Endodermal cell (in vitro differentiated cells): ENCODE data around the gene CTAG2. TPM values are rescaled to one million over a fixed set of nuclear protein-coding genes. Genes with fewer than 3 reads are reported as not detected.

Source experiments
- DNase-seq: peaks from one replicate; pipeline ENCODE4 v3.0.0-alpha.2; 2017
- H3K27ac ChIP-seq: 2 replicates; pipeline ENCODE4 v1.5.1; 2013; ENCODE audit warnings: mild to moderate bottlenecking, low read depth, low read length, moderate library complexity
- H3K27me3 ChIP-seq: 2 replicates; pipeline ENCODE4 v1.6.1; 2013; ENCODE audit warnings: mild to moderate bottlenecking, low read length, moderate library complexity; ENCODE audit not compliant: insufficient read depth, control insufficient read depth, poor library complexity, severe bottlenecking
- H3K36me3 ChIP-seq: 2 replicates; pipeline ENCODE4 v1.7.0; 2013; ENCODE audit warnings: mild to moderate bottlenecking, low read length, moderate library complexity; ENCODE audit not compliant: control insufficient read depth, insufficient read depth
- H3K4me1 ChIP-seq: one replicate; pipeline ENCODE4 v1.7.0; 2013; ENCODE audit warnings: low read length; ENCODE audit not compliant: control insufficient read depth, insufficient read depth
- H3K4me3 ChIP-seq: 2 replicates; pipeline ENCODE4 v1.5.1; 2013; ENCODE audit warnings: mild to moderate bottlenecking, low read length, moderate library complexity
- H3K9ac ChIP-seq: 2 replicates; pipeline ENCODE4 v1.6.1; 2013; ENCODE audit warnings: mild to moderate bottlenecking, low read length, moderate library complexity; ENCODE audit not compliant: poor library complexity, severe bottlenecking; ENCODE audit errors: extremely low read depth
- H3K9me3 ChIP-seq: 2 replicates; pipeline ENCODE4 v1.6.1; 2013; ENCODE audit warnings: mild to moderate bottlenecking, low read length, moderate library complexity; ENCODE audit not compliant: control insufficient read depth
- H3K27ac Mint-ChIP-seq: 2 replicates; pipeline ENCODE4 v1.8.0; 2020; ENCODE audit warnings: mixed read lengths
- H3K27me3 Mint-ChIP-seq: 2 replicates; pipeline ENCODE4 v1.8.0; 2021; ENCODE audit warnings: mild to moderate bottlenecking, mixed read lengths; ENCODE audit not compliant: insufficient read depth
- H3K36me3 Mint-ChIP-seq: 2 replicates; pipeline ENCODE4 v1.8.0; 2020; ENCODE audit warnings: low read depth, mixed read lengths
- H3K4me1 Mint-ChIP-seq: 2 replicates; pipeline ENCODE4 v1.8.0; 2020; ENCODE audit warnings: mixed read lengths
- H3K4me3 Mint-ChIP-seq: 2 replicates; pipeline ENCODE4 v1.8.0; 2020; ENCODE audit warnings: mild to moderate bottlenecking, moderate library complexity, mixed read lengths
- H3K9me3 Mint-ChIP-seq: 2 replicates; pipeline ENCODE4 v1.8.0; 2020; ENCODE audit warnings: mild to moderate bottlenecking, mixed read lengths
- CTCF ChIP-seq: fragments of 200-600 bp; sonication (generic); conservative IDR thresholded peaks from 2 replicates; pipeline ENCODE4 v1.5.0; 2021; ENCODE audit warnings: antibody characterized with exemption, mild to moderate bottlenecking
- WGBS, 2 experiments: methylation state at CpG; one replicate each; pipeline versions ENCODE4 v1.1.5 to v1.1.7; 2013; ENCODE audit warnings: missing lambda C conversion rate in 2 of 2, mixed read lengths in 1 of 2; ENCODE audit not compliant: insufficient coverage in 1 of 2, insufficient read length in 1 of 2; 5-methylcytosine and 5-hydroxymethylcytosine counted together
- total RNA-seq, 2 donors: library from RNA; stranded (reverse); fragmentation: NEBNext Ultra II Directional in 1 of 2; extraction: Animal tissue kit (Norgen Biotek cat#: 25700) in 1 of 2; gene quantifications; 2 replicates in 1 of 2; 3 replicates in 1 of 2; pipeline ENCODE4 v1.2.1, GENCODE V29; 2021

CTAG2 gene
- total RNA-seq, 2 donors from 2014 or later, result not detected

GRCh38 chrX:154655786-154656185 is 2.4 kb upstream of the CTAG2 start:
- no peak overlapping the region for H3K4me3 Mint-ChIP-seq
- WGBS, 2 experiments, result 91 to 93% methylated on average over 5 to 11 of the region's 11 CpGs
- no peaks in the 10 kb centered on the region for H3K36me3 ChIP-seq
- DNase-seq, result no peak
- no peaks in the 10 kb centered on the region for H3K4me1 Mint-ChIP-seq
- peaks cover 2% of the 10 kb centered on the region for H3K27me3 Mint-ChIP-seq
- H3K9me3 ChIP-seq, result no peaks in the 10 kb centered on the region
- H3K9me3 Mint-ChIP-seq, result peaks cover 63% of the 10 kb centered on the region
- no peaks in the 10 kb centered on the region for H3K4me1 ChIP-seq
- no peaks in the 10 kb centered on the region for H3K27me3 ChIP-seq
- no peak overlapping the region for H3K27ac Mint-ChIP-seq
- H3K9ac ChIP-seq, result no peak overlapping the region
- H3K4me3 ChIP-seq, result no peak overlapping the region
- H3K27ac ChIP-seq, result no peak overlapping the region
- TF ChIP-seq CTCF, result no peak
- no peaks in the 10 kb centered on the region for H3K36me3 Mint-ChIP-seq

DNA sequence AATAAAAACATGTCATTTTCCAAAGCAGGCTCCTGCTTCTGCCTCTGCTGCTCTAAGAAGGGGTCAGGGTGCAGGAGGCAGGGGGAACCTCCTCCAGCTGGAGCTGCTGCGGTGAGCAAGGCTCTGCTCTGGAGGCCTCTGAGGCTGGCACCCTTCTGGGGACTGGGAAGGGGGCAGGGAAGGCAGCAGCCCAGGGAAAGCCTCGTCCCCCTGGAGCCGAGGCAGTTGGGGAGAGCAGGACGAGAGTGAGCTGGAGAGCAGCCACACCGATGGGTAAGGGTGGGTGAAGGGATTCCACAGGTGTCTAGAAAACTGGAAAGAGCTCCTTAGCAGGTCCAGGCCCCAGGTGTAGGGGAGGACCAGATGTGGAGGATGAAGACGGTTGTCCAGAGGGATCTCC is 2.0 kb upstream of the CTAG2 start:
- Mint-ChIP-seq H3K4me3 (no peak overlapping the region), H3K27me3 (peaks cover 2% of the 10 kb centered on the region), H3K4me1 (no peaks in the 10 kb centered on the region), H3K27ac (no peak overlapping the region), H3K9me3 (peaks cover 64% of the 10 kb centered on the region), H3K36me3 (no peaks in the 10 kb centered on the region)
- WGBS, 2 experiments, result 91 to 100% methylated on average over 1 to 6 of the region's 6 CpGs
- Histone ChIP-seq H3K36me3 (no peaks in the 10 kb centered on the region), H3K9ac (no peak overlapping the region), H3K9me3 (no peaks in the 10 kb centered on the region), H3K4me3 (no peak overlapping the region), H3K4me1 (no peaks in the 10 kb centered on the region), H3K27me3 (no peaks in the 10 kb centered on the region), H3K27ac (no peak overlapping the region)
- TF ChIP-seq CTCF, result no peak
- DNase-seq, result no peak

- no peak for TF ChIP-seq CTCF
- Mint-ChIP-seq H3K36me3 (no peaks in the 10 kb centered on the region), H3K27ac (no peak overlapping the region), H3K4me3 (no peak overlapping the region), H3K4me1 (no peaks in the 10 kb centered on the region), H3K27me3 (peaks cover 2% of the 10 kb centered on the region), H3K9me3 (peaks cover 64% of the 10 kb centered on the region)
- Histone ChIP-seq H3K27me3 (no peaks in the 10 kb centered on the region), H3K9me3 (no peaks in the 10 kb centered on the region), H3K9ac (no peak overlapping the region), H3K27ac (no peak overlapping the region), H3K4me3 (no peak overlapping the region), H3K36me3 (no peaks in the 10 kb centered on the region), H3K4me1 (no peaks in the 10 kb centered on the region)
- DNase-seq, result no peak
- WGBS, 2 experiments, result 91 to 100% methylated on average over 5 to 12 of the region's 15 CpGs
Measured at GRCh38 chrX:154654925-154655324, 1.5 kb upstream of the CTAG2 start.
